Left cardiac atrium (tissue), 4 donors: Measurements from ENCODE around the gene CTNND1. TPM values are rescaled to one million over a fixed set of nuclear protein-coding genes. Genes with fewer than 3 reads are reported as not detected.
"Not testable (repeated sequence)": the region's sequence is repeated elsewhere in the genome, so short reads cannot be mapped to it uniquely, and the experiment has no call there.

ENCODE experiments used
- ATAC-seq, 2 donors: fragments of 200-7000 bp; cut with Tn5 transposase; one replicate each; pipeline ENCODE4 v1.9.1; 2020; ENCODE audit warnings: mild to moderate bottlenecking in 2 of 2, moderate library complexity in 2 of 2
- DNase-seq: peaks from one replicate; pipeline ENCODE4 v3.0.0-alpha.2; 2020
- intact Hi-C, 2 donors: fragments of 100-400 bp; cut with DNase I; formaldehyde crosslinking; loops; one replicate each; pipeline versions ENCODE4 v1.14.1 to v1.15.1; 2022 to 2023
- long read RNA-seq: library from polyadenylated mRNA; unstranded; transcript quantifications from one replicate; pipeline ENCODE4 v2.0.0, GENCODE V29; 2021
- total RNA-seq, 2 donors: library from RNA; stranded (reverse); fragmentation: NEBNext Ultra II Directional; extraction: Animal tissue kit (Norgen Biotek cat#: 25700); gene quantifications; one replicate each; pipeline ENCODE4 v1.2.1, GENCODE V29; 2021
- donor health status: DM: no; HTN: yes; CAD: no.
- donor health status: DM: no; HTN: yes; CAD: no; lungs with severe emphysema.
- donor health status: DM: yes; HTN: yes; CAD: no.
- donor health status: Dilated cardiomyopathy.

The CTNND1 gene, protein sequence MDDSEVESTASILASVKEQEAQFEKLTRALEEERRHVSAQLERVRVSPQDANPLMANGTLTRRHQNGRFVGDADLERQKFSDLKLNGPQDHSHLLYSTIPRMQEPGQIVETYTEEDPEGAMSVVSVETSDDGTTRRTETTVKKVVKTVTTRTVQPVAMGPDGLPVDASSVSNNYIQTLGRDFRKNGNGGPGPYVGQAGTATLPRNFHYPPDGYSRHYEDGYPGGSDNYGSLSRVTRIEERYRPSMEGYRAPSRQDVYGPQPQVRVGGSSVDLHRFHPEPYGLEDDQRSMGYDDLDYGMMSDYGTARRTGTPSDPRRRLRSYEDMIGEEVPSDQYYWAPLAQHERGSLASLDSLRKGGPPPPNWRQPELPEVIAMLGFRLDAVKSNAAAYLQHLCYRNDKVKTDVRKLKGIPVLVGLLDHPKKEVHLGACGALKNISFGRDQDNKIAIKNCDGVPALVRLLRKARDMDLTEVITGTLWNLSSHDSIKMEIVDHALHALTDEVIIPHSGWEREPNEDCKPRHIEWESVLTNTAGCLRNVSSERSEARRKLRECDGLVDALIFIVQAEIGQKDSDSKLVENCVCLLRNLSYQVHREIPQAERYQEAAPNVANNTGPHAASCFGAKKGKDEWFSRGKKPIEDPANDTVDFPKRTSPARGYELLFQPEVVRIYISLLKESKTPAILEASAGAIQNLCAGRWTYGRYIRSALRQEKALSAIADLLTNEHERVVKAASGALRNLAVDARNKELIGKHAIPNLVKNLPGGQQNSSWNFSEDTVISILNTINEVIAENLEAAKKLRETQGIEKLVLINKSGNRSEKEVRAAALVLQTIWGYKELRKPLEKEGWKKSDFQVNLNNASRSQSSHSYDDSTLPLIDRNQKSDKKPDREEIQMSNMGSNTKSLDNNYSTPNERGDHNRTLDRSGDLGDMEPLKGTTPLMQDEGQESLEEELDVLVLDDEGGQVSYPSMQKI
- 10 to 100 TPM; 75.2 to 82.0 TPM for total RNA-seq
- long read RNA-seq, full-length matches to known transcripts = 4 of 9 reads
- long read RNA-seq, partial matches to known transcripts = 2 of 9 reads
- long read RNA-seq, other reads (novel, unspliced or antisense) = 3 of 9 reads

DNA sequence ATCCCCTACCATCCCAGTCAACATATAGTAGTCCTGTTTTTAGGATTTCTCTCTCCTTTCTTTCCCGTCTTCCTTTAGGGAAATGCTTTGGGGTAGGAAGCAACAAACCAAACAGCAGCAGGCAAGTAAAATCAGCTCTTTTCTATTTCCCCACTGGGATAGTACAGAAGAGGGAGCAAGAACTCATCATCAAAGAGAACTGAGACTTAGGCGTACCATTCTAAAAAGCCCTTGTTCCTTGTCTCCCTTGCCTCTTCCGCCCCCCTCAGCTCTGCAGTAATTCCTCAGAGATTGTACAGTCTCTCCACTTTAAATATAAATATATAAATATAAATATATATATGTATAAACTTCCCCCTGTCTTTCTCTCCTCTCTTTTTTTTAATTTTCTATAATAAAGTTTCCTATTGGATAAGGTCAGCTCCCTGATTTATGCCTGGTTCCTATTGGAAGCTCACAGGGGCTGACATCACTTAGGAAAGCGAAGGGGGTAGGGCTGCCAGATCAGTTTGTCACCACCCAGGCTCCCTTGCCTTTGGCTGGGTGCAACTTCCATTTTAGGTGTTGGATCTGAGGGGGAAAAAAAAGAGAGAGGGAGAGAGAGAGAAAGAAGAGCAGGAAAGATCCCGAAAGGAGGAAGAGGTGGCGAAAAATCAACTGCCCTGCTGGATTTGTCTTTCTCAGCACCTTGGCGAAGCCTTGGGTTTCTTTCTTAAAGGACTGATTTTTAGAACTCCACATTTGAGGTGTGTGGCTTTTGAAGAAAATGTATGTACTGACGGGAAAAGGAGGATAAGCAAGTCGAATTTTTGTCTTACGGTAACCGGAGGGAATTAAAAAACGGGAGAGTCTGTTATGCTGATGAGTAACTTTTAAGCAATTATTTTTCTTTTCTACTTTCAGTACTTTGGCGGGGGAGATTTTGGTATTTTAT, at the start of gene CTNND1:
CTNND1 (plus strand) TSS at position 502 of the 934 bp plus-strand sequence. CDS start 29,677 bp downstream, outside the sequence.
- ATAC-seq = peak; percentile 99 to 100
- intact Hi-C loops = loop anchor here in 1 of 2 donors (2.0 kb wide), 1 partner anchor 15 kb away; no protein-coding TSS in a partner anchor
- peak; percentile 89 for DNase-seq

DNA sequence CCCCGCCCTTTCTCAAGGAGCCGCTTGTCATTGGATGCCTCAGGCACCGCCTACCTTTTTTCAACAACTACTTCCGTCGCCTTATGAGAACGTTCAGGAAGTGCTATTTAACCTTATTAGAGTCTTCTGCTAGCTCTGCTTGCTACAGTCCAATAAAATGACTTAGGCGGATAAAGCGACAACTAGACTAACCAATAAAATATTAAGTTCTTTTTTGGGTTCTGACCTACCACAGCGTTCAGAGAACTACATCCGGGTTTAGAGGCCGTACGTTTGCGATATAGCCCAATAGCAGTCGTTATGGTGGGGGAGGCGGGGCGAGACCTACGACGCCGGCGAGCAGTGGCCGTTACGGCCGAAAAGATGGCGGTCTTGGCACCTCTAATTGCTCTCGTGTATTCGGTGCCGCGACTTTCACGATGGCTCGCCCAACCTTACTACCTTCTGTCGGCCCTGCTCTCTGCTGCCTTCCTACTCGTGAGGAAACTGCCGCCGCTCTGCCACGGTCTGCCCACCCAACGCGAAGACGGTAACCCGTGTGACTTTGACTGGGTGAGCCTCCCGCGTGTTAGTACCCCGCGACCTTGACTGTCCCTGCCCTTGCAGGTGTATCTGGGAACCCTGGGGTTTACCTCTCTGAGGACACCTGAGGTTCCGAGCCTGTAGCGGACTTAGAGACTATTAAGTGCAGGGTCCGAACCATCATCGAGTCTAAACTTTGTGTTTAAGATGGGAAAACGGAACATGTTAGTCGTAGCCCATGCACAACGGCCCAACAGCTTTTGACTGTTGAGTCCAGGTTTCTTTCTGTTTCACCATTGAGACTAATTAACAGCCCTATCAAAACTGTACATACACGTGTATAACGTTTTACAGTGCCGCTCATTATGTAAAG, 49.1 kb upstream of the CTNND1 start, which contains the start of gene TMX2:
TMX2 (plus strand) TSS at position 338 of the 895 bp plus-strand sequence; CDS start at position 364, 26 bp downstream.
- peak; percentile 95 for DNase-seq
- intact Hi-C loops = no loop called here
- peak; percentile 96 to 97 for ATAC-seq

DNA sequence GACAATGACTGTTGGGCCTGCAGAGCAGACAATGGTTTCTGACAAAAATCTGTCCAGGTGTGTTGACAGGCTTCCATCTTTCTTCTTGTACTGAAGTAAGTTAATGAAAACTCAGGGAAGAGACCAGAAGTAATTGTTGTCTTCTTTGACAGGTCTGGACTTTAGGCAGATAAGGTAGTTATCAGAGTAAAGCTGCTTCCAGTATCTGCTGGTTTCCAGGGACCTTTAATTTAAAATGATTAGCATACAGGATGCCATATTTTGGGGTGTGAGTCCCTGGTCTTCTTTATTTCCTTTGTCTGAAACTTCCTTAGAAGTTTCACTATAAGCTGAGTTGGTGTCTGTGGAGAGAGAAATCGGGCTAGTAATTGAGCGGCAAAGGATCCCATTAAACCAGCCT, 47.8 kb upstream of the CTNND1 start:
- ATAC-seq (no peak), DNase-seq (no peak)
- intact Hi-C loops = no loop called here

DNA sequence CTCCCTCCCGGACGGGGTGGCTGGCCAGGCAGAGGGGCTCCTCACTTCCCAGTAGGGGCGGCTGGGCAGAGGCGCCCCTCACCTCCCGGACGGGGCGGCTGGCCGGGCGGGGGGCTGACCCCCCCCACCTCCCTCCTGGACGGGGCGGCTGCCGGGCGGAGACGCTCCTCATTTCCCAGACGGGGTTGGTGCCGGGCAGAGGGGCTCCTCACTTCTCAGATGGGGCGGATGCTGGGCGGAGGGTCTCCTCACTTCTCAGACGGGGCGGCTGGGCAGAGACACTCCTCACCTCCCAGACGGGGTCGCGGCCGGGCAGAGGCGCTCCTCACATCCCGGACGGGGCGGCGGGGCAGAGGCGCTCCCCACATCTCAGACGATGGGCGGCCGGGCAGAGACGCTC, 44.9 kb upstream of the CTNND1 start:
- DNase-seq, intact Hi-C loops, ATAC-seq: not testable (repeated sequence)

DNA sequence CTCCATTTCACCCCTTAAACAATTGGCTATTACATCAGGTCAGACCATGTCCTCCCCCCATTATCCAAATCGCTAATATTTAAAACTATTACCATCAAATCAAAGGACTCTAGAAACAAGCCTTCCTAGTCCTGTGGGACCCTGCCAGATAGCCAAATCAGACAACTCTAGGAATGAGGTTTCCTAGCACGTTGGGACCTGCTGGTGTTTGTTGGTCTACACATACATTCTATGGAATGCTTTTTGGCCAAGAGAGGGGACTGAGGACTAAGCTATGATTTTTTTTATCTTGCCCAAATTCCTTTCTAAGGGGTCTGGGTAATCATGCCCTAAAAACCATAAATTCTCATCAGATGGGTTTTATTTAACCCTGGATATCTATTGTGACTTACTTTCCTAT, 34.4 kb upstream of the CTNND1 start:
- no peak for ATAC-seq
- intact Hi-C loops = no loop called here
- DNase-seq = no peak

DNA sequence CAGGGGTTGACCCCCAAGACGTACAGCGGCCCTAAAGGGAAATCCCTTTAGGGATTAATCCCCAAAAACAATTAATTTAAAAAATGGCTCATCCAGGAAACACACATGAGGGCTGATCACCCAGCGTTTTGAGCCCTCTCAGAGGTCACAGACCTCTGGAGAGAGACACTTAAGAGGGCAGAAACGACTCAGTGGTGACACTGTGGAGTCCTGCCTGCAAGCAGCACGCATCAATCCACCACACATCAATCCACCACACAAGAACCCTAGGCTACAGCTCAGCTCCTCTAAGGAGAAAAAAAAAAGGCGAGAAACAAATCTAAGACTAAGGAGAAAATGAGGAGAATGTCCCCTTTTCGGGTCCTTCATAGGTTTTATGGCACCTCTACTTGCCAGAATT, 32.8 kb upstream of the CTNND1 start:
- DNase-seq (no peak), ATAC-seq (no peak)
- intact Hi-C loops = no loop called here

DNA sequence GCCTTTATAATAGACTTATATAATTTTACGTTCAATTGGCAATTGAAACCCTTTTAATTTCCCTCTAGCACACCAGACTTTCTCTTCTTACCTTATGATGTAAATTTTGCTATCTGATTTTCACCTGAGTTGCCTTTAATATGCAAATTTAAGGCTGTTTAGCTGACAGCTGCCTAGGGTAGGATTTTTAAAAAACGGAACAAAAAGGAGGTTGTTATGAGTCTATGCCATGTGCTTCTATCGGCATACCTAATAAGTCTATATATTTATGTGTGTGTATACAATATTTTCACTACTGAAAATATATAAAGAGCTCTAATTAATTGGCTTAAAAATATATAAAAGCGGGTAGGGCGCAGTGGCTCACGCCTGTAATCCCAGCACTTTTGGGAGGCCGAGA, 32.1 kb upstream of the CTNND1 start:
- ATAC-seq (no peak), DNase-seq (no peak)
- intact Hi-C loops = no loop called here

DNA sequence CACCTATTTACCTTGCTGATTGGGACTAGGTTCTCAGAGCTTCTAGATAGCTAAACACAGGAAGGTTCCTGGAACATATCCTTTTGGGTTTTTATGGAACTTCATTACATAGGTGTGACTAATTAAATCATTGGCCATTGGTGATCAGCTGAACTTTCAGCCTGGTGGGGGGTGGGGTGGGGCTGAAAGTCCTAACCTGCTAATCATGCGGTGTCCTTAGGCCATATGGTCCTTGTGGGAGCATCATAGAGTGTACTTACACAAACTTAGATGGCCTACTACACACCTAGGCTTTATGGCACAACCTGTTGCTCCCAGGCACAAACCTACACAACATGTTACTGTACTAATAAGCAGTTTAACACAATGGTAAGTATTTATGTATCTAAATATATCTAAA, 28.9 kb upstream of the CTNND1 start:
- no peak for DNase-seq

DNA sequence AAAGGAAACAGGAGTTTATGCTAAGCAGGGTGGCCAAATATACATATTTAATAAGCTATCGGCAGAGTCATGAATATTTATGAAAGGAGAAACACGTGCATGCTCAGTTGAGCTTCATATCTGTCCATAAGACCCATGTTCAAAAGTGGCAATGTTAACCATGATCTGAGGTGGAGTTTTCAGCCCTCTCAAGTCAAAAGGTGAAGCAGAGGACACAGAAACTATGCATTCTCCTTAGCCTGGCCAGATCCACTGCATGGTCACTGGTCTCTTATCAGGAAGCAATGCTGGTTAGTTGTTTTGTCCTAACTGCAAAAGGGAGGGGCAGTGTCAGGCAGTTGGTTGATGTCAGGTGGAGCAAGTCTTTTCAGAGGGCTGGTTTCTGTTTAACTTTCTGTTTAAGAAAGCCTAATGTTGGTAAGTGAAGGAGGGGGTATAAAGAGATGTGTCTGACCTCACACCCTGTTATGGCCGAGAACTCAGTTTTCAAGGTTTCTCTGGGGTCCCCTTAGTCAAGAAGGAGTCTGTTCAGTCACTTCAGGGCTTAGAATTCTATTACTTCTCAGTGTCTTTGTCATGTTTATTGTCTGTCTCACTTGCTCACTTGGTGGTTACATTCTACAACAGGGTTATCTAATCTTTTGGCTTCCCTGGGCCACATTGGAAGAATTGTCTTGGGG, 25.8 kb upstream of the CTNND1 start:
- ATAC-seq (peak; percentile 36 to 40), DNase-seq (no peak)
- intact Hi-C loops = no loop called here

More for the DNA sequence above, 28.9 kb upstream of the CTNND1 start:
- intact Hi-C loops = no loop called here
- ATAC-seq = no peak

DNA sequence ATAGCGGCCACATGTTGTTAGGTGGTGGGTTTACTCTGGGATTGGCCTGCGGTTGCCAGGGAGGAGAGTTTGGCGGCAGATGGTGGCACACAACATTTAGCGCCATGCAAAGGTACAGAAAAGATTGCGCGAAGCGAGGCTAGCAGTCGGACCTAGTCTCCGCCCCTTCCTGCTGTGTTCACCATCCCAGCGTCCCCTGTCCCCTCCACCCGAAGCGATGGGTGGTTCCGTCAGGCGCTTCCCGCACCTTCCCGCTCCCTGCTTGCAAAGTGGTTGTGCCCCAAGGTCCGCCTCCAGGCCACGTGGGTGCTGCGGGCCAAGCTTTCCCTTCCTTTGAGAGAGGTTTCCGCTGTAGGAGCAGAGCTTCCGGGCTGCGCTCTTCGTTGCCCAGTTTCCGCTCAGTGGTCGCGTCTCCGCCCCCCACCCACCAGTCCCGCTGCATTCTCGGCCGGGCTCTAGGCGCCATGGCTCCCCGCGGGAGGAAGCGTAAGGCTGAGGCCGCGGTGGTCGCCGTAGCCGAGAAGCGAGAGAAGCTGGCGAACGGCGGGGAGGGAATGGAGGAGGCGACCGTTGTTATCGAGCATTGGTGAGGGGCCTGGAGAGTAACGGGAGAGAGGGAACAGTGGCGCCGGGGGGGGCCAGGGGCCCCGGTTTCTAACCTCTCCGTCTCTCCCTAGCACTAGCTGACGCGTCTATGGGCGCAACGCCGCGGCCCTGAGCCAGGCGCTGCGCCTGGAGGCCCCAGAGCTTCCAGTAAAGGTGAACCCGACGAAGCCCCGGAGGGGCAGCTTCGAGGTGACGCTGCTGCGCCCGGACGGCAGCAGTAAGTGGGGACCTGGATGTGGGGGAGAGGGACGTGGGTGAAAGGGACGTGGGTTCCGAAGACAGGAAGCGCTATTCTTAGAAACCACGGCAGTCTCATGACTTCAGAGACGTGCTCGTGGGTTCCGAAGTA, 20.2 kb upstream of the CTNND1 start, which contains the start of gene SELENOH:
SELENOH (plus strand) TSS at position 360 of the 955 bp plus-strand sequence; CDS start at position 465, 105 bp downstream.
- DNase-seq (peak; percentile 97), ATAC-seq (peak; percentile 98)

DNA sequence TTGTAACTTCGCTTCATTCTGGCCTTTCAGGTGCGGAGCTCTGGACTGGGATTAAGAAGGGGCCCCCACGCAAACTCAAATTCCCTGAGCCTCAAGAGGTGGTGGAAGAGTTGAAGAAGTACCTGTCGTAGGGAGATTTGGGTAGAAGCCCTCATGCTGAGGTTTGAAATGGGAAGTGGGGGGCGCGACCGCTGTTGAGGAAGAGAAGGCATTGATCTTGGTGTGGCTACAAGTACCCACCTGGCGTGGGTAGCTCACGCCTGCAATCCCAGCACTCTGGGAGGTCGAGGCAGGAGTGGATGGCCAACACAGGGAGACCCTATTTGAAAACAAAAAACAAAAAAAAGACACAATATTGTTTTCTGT, 19.5 kb upstream of the CTNND1 start:
- DNase-seq (no peak), ATAC-seq (no peak)
- intact Hi-C loops = loop anchor here in 1 of 2 donors (10.0 kb wide), 1 partner anchor 53 kb away; no protein-coding TSS in a partner anchor

More for the DNA sequence above, 20.2 kb upstream of the CTNND1 start, which contains the start of gene SELENOH:
- intact Hi-C loops = loop anchor here in 1 of 2 donors (10.0 kb wide), 1 partner anchor 53 kb away; no protein-coding TSS in a partner anchor

DNA sequence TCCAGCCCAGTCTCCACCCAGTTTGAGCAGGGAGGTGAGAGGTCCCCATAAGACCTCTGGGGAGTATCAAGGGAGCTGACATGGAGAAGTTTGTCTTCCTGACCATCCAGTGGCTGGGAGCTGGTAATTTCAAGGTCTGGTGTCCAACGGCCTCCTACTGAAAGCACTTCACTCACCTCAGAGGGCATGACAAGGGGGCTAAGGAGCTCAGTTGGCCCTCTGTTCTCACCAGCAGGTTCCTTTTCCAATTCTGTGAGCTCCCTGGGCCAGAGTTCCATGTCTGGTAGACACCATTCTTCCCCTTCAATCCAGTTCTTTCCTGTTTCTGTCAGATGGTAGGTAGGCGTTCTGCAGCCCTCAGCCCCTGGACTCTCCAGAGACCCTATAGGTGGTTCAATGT, 17.2 kb upstream of the CTNND1 start:
- no peak for DNase-seq
- intact Hi-C loops = loop anchor here in 1 of 2 donors (10.0 kb wide), 1 partner anchor 50 kb away; no protein-coding TSS in a partner anchor
- ATAC-seq = no peak

DNA sequence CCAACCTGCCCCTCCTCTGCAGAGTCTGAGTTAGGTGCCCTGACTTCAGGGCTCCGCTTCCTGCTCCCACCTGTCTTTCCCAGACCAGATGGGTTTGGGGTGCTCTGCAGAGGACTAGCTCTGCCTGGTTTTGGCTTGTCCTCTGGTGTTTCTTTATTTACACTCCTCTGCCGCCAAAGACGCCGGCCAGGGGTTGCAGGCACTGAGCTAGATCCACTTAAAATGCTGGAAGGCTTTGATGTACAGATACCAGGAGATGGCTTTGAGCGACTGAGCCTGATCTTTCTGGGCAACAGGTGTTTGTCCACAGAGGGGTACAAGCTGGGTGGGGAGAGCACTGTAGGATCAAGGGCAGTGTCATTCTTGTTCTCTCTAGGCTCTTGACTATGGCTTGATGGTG, 16.4 kb upstream of the CTNND1 start:
- no peak for DNase-seq
- ATAC-seq = no peak
- intact Hi-C loops = loop anchor here in 1 of 2 donors (10.0 kb wide), 1 partner anchor 50 kb away; no protein-coding TSS in a partner anchor

DNA sequence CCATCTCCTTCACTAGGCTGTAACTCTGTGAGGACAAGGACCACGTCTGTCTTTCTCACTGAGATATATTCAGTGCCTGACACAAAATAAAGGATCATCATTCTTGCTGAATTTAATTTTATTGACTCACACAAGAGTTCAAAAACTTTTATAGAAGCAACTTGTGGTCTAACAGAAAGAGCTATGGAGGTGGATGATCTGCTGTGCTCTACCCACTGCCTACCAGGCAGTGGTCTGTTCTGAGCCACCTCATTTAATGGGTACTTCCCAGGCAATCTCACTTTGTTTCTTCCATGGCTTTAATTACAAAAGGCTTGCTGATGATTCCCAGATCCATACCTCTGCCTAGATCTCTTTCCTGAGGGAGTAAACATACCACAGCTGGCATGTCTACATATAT, 14.7 kb upstream of the CTNND1 start:
- ATAC-seq = no peak
- intact Hi-C loops = loop anchor here in 1 of 2 donors (10.0 kb wide), 1 partner anchor 48 kb away; no protein-coding TSS in a partner anchor

DNA sequence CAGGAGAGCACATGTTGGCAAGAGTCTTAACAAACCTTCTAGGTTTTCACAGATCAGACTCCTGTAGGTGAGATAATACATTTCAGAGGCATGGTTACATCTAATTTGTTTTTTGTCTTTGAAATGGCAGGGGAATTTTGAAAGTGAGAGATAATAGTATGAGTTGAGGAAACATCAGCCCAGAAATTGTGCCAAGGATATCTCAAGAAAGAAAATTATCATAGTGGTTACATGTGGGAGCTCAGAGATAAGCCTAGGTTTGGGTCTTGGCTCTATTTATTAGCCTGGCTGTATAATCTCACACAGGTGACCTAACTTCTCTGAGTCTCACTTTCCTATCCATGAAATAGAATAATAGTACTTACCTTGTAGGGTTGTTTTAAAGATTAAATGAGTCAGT, 10.4 kb upstream of the CTNND1 start:
- ATAC-seq = no peak
- intact Hi-C loops = loop anchor here in 1 of 2 donors (2.0 kb wide), 1 partner anchor 50 kb away; no protein-coding TSS in a partner anchor
- no peak for DNase-seq

More for the DNA sequence above, 14.7 kb upstream of the CTNND1 start:
- no peak for DNase-seq
